HG02763 (cell line): ENCODE measurements around the gene DDT.
"Not testable (repeated sequence)": the region's sequence is repeated elsewhere in the genome, so short reads cannot be mapped to it uniquely, and the experiment has no call there.

ENCODE experiments used
- ATAC-seq: cut with Tn5 transposase; IDR thresholded peaks from one replicate; pipeline ENCODE4 v1.9.1; 2021; ENCODE audit warnings: mild to moderate bottlenecking, moderate library complexity; ENCODE audit not compliant: unreplicated experiment

DDT gene

DNA sequence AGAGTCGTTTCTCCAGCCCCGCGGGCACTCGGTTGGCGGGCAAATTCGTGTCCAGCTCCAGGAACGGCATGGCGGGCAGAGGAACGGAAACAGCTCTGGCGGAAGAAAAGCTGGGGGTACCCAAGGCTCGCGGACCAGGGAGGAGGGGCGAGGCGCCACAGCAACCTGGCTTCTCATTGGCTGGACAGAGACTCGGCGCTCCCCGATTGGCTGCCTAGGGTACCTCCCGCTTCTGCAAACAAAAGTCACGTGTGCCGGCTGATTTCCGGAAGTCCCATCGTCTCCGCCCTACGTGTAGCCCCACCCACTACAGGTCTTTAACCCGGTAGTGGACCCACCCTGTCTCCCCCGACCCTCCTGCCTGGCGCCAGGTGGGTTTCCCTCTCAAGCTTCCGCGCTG, at the start of gene DDT:
DDT (minus strand) TSS at position 97 of the 400 bp plus-strand sequence; CDS start at position 70, 27 bp downstream.
- peak; percentile 90 for ATAC-seq

DNA sequence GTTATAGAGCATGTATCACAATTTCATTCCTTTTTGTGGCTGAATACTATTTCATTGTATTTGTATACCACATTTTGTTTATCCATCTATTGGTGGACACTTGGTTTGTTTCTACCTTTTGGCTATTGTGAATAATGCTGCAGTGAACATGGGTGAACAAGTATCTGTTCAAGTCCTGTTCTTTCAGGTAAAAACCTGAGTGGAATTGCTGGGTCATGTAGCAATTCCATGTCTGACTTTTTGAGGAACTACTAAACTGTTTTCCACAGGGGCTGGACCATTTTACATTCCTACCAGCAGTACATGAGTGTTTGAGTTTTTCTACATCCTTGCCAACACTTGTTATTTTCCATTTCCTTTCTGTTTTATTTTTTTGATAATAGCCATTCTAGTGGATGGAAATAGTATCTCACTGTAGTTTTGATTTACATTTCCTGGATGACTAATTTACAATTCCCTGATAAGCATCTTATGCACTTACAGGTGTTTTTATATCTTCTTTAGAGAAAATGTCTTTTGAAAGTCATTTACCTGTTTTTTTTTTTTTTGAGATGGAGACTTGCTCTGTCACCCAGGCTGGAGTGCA, 49.1 kb upstream of the DDT start:
- no peak for ATAC-seq

DNA sequence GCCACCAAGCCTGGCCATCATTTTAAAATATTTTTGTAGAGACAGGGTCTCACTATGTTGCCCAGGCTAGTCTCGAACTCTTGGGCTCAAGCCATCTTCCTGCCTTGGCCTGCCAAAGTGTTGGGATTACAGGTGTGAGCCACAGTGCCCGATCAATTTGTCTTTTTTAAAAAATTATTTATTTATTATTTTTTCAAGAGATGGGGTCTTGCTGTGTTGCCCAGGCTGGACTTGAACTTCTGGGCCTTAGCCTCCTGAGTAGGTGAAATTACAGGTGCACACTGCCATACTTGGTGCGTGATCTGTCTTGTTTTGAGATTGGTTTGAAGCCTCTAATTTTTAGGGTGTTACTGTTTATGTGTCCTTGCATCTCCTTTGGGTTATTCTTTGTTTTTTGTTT, 47.1 kb upstream of the DDT start:
- ATAC-seq, result no peak

DNA sequence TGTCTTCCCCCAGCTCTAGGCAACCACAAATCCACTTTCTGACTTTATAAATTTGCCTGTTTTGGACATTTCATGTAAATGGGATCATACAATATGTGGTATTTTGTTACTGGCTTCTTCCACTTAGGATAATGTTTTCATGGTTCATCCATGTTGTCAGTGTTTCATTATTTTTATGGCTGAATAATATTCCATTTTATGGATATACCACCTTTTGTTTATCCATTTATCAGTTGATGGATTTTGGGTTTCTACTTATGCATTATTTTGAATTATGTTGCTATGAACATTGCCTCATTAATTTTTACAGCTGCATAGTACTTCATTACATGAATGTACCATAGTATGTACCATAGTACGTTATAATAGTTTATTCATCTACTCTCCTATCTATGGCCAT, 41.9 kb upstream of the DDT start:
- no peak for ATAC-seq

DNA sequence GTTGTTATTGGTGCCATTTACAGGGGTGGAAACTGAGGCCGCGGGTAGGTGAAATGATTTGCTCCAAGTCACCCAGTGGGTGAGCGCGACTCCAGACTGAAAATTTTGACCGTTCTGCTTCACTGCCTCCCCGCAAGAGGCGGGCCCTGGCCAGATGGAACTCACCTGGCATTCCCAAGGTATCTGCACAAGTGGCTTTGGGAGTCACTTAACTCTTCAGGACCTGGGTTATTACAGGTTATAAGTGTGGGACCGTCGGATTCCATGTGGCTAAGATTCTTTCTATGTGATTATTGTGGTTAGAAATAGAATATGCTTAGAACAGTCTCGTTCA, 37.5 kb upstream of the DDT start:
- no peak for ATAC-seq

DNA sequence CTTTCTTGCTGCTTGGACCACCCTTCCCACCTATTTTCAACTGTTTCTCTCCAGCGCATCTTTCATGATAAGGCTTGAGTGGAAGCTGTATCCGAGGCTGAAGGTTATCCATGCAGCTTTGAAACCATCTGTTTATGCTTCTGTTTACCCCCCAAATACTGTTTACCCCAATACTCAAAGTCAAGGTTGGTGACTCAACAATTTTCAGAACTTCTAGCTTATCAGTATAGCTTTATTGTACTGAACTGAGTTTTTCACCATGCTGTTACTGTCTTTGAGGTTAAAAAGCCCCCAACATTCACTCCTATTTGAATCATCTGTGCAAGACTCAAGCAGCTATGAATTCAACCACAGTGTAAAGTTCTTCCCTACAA, 35.8 kb upstream of the DDT start:
- ATAC-seq, result no peak

DNA sequence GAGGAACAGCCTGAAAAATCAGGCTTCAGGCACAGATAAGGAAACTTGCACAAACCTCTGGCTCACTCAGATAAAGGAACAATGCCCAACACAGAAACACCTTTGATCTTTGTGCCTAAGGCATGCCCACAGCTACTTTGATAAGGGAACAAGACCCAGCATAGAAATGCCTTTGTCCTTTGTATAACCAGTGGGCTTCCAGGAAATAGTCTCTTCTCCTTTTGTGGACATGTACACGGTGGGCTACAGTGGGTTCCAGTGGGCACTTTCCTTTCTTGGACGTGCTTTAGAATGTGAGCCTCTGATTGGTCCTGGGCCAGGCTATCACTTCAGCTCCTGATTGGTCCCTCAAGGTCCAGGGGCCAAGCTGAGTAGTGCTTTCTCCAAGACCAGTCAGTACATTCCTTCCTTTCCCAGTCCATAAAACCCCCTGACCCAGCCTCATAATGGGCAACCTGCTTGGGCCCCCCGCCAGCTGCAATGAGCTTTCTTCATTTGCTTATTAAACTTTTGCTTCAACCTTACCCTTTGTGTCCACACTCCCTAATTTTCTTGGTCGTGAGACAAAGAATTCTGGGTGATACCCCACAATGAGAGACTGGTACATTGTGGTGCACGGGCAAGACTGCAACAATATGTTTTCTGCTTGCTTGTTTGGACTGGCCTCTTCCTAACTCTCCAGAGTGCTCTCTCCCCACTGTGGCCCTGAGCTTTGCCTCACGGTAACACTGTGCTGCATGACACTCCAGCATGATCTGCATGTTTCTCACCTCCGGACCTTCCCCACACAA, 35.2 kb upstream of the DDT start:
- ATAC-seq, result no peak

DNA sequence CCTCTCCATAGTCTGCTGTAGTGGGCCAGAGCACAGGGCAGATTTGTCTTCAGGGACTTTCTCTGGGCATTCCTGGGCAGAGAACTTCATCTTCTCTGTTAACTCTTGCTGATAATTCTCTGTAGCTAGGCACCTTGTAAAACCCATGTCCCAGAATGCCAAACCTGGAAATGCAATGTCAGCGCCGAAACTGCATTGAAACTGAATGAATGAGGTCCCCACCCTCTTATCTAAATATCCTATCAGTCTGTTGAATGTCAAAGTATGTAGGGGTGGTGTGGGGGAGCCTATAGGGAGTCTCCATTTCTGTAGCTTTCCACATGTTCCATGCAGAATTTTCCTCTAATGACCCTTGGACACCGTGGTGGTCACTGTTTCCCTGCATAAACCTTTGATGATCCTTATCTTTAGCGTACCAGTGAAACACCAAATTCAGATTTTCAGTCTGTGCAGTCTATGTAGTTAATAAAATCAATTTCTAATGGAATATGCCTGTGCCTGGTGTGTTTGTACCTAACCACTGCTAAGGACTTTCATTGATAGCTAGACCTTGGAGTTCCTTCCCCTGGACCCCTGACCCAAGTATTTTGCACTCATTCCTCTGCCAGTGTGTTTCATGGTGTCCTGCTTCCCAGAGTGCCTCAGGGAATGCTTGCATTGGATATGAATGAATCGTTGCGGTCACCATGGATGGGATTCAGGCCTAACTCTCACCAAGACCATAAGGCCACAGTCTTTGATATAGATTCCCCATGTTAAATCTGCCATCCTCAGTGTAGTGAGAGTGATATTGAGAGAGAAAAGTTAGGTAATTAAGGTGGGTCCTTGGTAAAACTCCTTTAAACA, 34.4 kb upstream of the DDT start:
- ATAC-seq, result no peak

DNA sequence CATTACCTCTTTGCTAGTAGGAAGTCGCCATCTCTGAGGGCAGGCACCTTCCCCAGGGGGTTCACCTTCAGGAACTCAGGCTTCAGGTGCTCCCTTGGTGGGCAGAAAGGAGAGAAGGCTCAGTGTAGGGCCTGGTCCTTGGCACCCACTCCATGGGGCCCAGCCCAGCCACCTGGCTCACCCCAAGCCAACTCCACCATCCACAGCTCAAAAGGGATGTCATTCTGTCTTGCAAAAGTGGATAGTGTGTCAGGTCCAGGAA, 33.7 kb upstream of the DDT start:
- no peak for ATAC-seq

DNA sequence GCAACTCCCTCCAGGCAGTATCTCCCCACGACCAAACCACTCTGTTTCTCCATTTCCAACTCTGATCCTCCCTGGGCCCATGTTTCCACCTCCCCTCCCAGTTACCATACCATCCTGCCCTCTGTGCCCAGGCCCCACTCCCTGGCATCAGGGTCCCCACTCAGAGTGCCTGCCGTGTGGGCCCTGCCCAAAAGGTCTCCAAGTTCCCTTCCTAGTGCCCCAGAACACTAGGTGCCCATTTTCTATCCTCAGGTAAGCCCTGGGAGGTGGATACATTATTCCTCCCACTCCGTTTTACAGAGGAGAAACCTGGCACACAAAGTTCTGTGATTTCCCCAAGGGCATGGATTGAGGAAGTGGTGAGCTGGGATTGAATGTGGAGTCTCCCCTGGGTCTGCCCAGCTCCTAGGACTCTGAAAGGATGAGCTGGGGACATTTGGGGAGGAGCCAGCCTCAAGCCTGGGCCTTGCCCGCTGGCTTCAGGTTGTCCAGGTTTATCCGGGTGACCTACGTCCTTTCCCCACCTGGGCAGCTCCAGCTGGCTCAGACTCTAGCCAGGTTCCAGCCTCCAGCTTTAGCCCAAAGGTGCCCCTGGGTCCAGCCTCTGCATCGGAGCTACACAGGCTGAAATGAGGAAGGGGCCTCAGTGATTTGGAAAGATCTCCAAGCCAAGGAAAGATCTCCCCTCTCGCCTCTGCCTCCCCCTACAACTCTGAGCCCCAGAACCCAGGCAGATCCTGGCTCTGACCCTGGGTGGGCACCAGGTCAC, 33.2 kb upstream of the DDT start:
- no peak for ATAC-seq

DNA sequence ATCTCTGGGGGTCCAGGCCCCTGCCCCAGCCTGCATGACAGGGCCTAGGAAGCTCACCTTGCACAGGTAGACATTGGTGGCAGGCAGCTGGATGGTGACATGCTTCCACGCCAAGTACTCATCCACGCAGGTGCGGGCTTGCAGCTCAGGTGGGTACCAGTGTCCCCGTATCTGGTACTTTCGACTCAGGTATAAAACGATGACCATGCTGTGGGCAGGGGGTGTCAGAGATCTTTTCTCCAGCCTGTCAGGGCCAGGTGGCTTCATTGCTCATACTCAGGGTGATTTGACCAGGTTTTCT, 32.6 kb upstream of the DDT start:
- ATAC-seq, result no peak

DNA sequence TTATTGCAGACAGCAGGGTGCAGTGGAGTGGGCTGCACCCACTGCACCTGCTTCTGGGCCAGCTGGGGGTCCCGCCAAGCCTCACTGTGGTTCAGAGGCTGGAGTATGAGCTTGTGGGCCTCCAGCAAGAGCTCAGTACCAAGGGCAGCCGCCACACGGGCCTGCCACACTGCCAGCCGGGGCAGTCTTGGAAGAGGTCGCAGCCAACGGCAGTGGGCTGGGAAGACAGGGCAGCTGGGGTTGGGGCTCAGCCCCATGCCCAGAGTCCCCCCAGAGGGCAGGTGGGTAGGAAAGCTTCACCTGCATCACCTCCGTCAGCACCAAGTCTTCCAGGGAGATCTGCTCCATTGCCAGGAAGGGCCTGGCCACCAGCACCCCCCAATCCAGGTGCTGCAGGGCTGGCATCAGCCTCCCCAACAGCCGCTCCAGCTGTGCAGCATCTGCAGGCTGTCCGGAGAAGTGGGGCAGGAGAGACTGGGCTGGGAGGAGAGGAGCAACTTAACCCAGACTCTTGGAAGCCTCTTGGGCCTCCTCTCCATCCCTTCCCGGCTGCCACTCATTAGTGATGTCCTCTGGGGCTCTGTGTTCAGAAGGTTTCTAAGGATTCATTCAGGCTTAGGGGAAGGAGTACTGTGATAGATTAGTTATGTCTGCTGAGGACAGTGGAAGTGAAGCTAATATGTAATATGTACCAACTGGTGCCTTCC, 32.1 kb upstream of the DDT start:
- ATAC-seq, result no peak

DNA sequence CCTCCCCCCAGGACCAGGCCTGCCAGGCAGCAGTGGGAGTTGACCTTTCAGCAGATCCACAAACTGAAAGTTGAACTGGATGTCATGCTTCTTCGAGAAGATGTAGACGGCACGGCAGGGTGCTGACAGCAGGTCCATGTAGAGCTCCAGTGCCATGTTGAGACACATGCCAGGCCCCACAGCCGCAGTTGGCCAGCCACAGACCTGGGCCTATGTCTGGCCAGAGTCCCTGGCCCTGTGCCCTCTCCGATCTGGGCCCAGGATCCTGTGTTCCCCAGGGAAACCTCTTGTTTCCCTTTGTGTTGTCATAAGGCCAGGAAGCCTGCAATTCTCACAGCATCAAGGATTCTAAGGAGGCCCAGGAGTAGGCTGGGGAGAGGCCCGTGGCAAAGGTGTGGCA, 31.0 kb upstream of the DDT start, which contains the start of gene GSTT4:
GSTT4 (minus strand) TSS at position 253 of the 400 bp plus-strand sequence; CDS start at position 156, 97 bp downstream.
- ATAC-seq, result no peak

DNA sequence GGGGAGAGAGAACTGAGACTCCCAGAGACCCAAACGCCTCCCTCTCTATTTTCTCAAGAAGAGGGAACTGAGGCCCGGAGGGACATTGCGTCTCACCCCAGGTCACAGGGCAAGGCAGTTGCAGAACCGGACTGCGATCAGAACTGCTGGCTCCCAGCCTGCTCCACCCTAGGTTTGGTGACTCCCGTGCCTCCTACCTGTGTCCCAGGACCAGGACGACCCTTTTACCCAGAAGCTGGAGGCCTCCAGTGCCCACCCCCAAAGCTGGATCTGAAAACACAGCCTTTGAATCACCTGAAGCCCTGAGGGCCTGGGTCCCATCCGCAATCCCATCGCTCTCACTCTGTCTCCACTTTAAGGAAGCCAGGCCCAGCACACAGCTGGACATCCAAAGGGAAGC, 29.6 kb upstream of the DDT start:
- ATAC-seq, result no peak

DNA sequence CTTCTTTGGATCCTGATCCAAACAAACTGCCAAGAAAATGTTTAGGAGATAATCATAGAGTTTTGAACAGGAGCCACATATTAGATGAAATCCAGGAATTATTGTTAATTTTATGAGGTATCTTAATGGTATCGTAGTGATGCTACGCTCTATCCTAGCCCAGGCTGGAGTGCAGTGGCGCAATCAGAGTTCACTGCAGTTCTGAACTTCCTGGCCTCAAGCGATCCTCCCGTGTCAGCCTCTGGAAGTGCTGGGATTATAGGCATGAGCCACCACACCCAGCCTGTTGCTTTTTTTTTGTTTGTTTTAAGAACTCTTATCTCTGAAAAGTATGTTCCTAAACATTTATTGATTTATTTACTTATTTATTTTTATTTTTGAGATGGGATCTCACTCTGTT, 28.6 kb upstream of the DDT start:
- no peak for ATAC-seq

DNA sequence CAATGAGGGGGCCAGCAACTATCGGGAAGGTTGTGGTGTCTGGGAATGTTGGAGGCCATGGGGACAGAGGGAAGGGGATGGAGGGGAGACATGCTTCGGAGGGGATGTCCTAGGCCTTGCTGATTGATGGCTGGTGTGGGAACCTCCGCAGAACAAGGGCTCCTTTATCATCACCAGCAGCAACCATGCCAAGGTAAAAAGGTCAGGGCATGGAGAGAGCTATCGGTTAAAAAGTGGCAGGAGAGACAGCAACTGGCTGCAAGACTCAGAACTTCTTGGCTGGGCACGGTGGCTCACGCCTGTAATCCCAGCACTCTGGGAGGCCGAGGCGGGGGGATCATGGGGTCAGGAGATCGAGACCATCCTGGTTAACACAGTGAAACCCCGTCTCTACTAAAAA, 28.0 kb upstream of the DDT start:
- ATAC-seq, result no peak

DNA sequence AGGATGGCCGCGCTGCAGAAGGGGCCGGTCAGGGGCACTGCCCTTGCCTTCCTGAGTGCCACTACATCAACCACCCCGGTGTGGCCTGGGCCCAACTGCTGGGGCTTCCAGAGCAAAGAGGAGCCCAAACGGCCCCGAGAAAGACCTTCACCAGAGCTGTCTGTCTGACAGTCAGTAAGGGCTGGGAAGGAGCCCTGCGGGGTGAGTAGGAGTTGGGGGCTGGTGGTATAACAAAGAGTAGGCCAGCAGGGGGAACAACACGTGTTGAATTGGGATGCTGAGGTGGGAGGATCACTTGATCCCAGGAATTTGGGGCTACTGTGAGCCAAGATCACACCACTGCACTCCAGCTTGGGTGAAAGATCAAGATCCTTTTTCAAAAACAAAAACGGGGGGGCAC, 27.1 kb upstream of the DDT start:
- ATAC-seq, result no peak

DNA sequence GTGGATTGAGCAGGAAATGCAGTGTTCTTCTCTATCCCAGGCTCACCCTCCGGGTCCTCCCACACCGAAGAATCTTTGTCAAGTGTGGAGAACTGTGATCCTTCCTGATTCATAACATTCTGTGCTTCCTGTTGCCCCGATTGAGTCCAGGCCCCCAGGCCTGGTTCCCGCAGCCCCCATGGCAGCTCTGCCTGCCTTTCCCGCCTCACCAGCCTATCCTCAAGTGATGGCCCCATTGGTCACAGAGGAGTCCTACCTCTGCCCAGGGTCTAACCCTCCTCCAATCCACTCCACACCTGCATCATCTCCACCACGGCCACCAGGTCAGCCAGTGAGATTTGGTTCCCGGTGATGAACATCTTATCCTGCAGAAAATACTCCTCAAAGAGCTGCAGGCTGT, 25.5 kb upstream of the DDT start:
- not testable (repeated sequence) for ATAC-seq

DNA sequence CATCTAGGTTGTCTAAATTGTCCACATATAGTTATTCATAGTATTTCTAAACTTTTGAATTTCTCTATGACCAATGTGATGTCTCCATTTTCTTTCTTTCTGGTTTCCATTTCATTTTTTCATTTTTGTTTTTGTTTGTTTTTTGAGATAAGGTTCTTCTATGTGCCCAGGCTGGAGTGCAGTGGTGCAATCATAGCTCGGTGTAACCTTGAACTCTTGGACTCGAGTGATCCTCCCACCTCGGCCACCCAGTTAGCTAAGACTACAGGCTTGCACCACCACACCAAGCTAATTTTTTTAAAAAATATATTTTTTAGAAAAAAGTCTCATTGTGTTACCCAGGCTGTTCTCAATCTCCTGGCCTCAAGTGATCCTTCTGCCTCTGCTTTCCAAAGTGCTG, 22.9 kb upstream of the DDT start:
- no peak for ATAC-seq

DNA sequence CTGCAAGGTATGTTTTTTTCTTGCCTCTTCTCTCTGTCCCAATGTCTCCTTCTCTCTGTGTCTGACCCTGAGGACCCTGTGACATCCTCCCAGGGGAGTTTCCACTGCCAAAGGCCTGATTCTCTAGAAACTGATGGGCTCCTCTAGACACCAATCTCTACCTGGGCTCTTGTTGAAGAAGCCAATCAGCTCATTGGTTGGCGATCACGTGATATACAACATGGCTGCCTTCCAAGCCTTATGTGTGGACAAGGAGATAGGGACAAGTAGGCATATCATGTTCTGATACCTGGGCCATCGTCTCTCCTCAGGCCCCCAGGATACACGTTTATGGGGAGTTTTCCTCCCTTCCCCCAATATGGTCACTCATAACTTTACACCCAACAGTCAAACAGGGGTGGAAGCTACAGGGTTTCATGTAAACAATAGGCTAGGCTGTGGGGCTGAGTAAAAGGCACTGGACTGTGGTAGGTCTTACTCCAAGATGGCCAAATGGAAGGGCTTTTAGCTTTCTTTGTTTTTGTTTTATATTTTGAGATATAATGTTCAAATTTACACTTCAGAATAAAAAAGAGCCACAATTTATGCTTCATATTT, 19.4 kb upstream of the DDT start:
- not testable (repeated sequence) for ATAC-seq

DNA sequence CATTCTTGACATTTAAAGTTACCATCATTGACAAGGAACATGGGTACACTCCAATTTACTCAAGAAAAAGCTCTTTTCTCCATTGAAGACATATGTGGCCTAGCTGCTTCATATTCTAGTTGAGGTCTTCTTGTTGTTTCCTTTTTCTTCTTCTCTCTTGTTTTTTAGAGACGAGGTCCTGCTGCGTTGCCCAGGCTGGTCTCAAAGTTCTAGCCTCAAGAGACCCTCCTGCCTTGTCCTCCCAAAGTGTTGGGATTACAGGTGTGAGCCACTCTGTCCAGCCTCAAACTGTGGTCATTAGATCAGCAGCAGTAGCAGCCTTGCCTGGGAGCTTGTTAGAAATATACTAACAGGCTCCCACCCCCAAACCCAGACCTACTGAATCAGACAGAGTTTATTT, 18.8 kb upstream of the DDT start:
- not testable (repeated sequence) for ATAC-seq
